ENCODE measurements around the gene TSHZ2.
"Not testable (repeated sequence)": the region's sequence is repeated elsewhere in the genome, so short reads cannot be mapped to it uniquely, and the experiment has no call there.

TSHZ2 gene

DNA sequence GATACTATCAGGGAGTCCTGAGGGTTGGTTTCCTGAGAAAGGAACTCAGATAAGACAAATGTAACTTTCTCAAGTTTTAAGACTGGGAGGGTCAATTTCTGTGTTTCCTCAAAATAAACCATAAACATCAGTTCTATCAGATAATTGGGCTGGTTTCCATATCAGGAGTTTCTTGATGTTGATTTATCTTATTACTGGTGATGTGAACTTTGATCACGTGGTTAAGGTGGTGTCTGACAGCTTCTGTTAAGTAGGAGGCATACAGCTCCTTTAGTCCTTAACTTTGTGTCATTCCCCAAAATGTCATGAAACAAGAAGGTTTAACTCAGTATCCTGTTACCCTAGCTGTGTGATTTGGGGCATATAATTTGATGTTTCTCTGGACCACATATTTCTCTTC lies 476.3 kb downstream of the TSHZ2 start:
- no peak for DNase-seq (ENCODE audit: low read depth)

- DNase-seq (ENCODE audit: low read depth): no peak
These were observed 476.7 kb downstream of the TSHZ2 start for GRCh38 chr20:53448875-53449274.

- no peak for DNase-seq (ENCODE audit: low read depth)
These were observed 480.9 kb downstream of the TSHZ2 start for GRCh38 chr20:53453076-53453475.

GRCh38 chr20:53454675-53455276 lies 482.6 kb downstream of the TSHZ2 start:
- DNase-seq (ENCODE audit: low read depth): no peak

- no peak for DNase-seq (ENCODE audit: low read depth)
These were observed 491.2 kb downstream of the TSHZ2 start for GRCh38 chr20:53463101-53463972.

- DNase-seq (ENCODE audit: low read depth): no peak
These were observed 494.1 kb downstream of the TSHZ2 start for GRCh38 chr20:53466279-53466678.

GRCh38 chr20:53468587-53468986 lies 496.4 kb downstream of the TSHZ2 start:
- no peak for DNase-seq (ENCODE audit: low read depth)

DNA sequence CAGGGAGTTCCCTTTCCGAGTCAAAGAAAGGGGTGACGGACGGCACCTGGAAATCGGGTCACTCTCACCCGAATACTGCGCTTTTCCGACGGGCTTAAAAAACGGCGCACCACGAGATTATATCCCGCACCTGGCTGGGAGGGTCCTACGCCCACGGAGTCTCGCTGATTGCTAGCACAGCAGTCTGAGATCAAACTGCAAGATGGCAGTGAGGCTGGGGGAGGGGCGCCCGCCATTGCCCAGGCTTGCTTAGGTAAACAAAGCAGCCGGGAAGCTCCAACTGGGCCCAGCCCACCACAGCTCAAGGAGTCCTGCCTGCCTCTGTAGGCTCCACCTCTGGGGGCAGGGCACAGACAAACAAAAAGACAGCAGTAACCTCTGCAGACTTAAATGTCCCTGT lies 500.7 kb downstream of the TSHZ2 start:
- not testable (repeated sequence) for DNase-seq (ENCODE audit: low read depth)

- DNase-seq (ENCODE audit: low read depth): no peak
These were observed 508.8 kb downstream of the TSHZ2 start for GRCh38 chr20:53480913-53481312.

GRCh38 chr20:53487461-53488200 lies 515.5 kb downstream of the TSHZ2 start:
- no peak for DNase-seq (ENCODE audit: low read depth)

GRCh38 chr20:53488775-53489272 lies 516.7 kb downstream of the TSHZ2 start:
- no peak for DNase-seq (ENCODE audit: low read depth)

DNA sequence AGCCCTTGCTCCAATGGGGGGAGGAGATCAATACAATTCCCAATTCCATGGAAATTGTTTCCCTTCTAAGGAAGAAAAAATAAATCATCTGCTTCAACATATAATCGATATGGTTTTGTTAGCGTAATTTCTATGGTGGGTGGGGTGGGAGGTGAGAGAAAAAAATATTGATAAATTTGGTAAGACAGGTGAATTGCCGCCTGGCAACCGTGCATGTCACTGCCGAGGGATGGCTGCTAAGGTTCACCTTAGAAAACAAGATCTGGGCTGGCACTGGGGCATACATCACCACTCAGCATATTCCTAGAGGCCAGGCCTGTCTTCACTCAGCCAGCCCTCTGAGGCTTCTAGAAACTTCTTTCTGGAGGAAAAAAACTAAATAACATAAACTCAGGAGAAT lies 517.4 kb downstream of the TSHZ2 start:
- DNase-seq (ENCODE audit: low read depth): no peak

- DNase-seq (ENCODE audit: low read depth): no peak
These were observed 518.5 kb downstream of the TSHZ2 start for GRCh38 chr20:53490620-53491019.

DNA sequence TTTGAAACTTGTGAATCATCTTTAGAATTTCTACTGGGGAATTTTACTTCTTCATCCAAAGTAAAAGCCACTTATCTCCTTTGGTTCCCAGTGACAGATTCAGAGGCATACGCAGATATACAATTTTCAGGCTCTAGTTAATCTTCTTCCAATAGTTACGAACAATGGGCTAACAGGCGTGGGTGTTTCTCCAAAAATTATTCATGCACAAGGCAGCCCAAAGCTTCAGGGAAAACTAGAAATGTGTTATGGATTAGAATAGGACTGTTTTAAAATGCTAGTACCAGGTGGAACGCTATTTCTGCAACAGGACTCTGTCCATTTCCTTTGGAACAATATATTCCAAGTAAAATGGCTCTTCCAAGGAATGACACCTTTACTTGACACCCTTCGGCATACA lies 519.3 kb downstream of the TSHZ2 start:
- DNase-seq (ENCODE audit: low read depth): no peak

GRCh38 chr20:53492212-53492611 lies 520.1 kb downstream of the TSHZ2 start:
- no peak for DNase-seq (ENCODE audit: low read depth)

DNA sequence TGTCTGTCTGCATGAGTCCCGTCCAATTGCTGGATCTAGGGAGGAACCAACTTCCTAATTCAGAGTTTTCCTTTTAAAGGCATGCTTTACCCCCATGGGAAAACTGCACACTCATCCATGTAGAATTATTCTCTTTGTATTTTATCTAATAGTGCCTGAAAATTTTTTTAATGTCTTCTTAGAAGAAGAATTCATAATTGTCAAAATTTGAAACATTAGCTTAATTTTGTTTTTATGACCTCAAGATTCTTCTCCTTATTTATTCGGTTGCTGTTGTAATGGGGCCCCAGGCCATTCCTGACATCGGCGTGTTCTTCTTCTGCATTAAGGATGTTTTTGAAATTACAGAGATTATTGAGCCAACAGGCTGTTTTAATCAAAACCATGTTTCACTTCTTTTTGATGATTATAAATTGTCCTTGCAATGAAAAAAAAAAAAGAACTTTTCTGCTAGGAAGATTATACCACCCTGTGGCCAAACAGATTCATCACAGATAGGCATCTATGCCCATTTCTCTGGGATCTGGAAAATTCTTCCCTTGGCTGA lies 521.2 kb downstream of the TSHZ2 start:
- DNase-seq (ENCODE audit: low read depth): no peak

DNA sequence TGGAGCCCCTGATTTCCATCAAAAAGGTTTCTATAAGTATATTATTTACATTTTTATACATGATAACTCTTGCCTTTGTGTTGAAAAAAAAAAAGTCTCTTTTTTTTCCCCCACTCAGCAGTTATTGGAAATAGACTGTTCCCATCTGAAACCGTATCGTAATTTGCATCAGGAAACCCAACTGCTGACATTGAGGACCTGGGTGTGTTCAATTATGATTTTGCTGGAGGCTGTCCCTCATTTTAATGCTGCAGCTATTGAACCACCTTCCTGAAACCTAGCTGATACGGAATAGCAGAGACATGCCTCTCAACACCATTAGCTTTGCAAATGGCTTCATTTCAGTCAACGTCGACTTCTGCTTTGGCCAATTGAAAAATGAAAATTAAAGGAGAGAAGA lies 522.6 kb downstream of the TSHZ2 start:
- no peak for DNase-seq (ENCODE audit: low read depth)

- DNase-seq (ENCODE audit: low read depth): no peak
These were observed 523.4 kb downstream of the TSHZ2 start for GRCh38 chr20:53495398-53496092.

DNA sequence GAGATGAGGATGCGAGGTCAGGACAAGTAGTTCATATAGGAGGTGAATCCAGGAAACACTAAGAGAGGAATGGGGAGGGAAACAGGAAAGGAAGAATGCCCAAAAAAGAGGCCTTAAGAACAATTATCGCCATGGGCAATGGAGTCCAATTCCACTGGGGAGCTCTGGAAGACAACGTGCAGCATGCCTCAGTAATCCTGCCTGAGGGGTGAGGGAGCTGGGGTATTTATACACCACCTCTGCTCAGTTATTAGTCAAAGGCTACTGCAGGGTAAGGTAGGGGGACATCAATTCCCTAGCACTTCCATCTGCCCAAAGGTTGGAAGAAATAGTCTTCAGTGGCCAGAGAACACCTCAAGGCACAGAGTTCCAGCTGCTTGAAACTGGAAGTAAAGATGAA lies 525.1 kb downstream of the TSHZ2 start:
- DNase-seq (ENCODE audit: low read depth): no peak

- no peak for DNase-seq (ENCODE audit: low read depth)
These were observed 526.2 kb downstream of the TSHZ2 start for GRCh38 chr20:53498341-53498740.

DNA sequence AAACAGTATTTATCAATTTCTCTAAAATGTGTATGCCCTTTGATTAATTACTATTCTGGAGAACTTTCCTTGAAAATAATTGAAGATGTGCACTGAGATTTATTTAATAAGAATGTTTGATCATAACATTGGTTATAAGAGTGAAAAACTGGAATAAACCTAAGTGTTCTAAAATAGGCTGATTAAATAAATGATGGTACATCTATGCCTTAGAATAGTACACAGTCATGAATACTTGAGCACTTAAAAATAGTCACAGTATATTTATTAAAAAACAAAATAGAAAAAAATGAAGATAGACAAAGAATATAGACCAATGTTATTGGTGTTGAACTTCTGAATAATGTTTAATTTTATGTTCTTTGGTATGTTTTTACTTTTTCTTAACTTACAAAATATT lies 528.5 kb downstream of the TSHZ2 start:
- DNase-seq (ENCODE audit: low read depth): no peak

GRCh38 chr20:53502820-53503219 lies 530.7 kb downstream of the TSHZ2 start:
- no peak for DNase-seq (ENCODE audit: low read depth)

All from CMK (cell line).